ENCODE measurements around the gene CFL1. TPM values are rescaled to one million over a fixed set of nuclear protein-coding genes. Genes with fewer than 3 reads are reported as not detected.

CFL1 gene
- total RNA-seq, 5 donors from 2014 or later (not counting 1 experiment from before 2014, with no cell fraction given), result 584 to 761 (median 636) TPM

DNA sequence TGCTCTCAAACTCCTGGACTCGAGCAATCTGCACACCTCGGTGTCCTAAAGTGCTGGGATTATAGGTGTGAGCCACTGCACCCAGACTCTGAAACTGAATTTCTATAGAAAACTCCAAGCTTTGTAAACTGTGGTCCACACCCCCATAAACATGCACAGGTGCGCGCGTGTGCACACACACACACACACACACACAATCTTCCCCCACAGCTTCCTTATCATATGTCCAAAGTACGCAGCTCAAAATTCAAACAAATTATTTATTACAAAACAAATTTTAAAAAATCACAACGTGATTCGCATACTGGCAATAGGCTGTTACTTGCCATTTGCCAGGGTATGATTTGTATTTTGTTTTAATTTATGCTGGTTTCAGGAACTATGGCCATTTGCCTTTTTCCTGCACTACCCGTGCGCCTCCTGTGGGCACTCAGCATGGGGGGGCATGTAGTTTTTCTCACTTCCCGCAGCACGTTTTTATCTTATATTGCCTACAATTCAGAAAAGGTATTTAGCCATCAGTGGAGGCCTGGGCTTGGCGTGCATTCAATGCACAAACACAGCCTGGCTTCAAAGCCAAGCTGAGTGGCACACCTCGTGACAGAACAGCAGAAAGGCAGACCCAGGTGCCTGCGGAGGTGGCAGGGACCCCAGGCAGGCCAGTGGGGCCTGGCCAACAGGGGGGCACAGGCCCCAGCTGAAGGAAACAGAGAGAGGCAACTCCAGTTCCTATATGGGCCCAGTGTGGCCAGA is 35.0 kb downstream of the CFL1 start:
- H3K4me1 ChIP-seq (ENCODE audit: control insufficient read depth in 1 of 2, extremely low read depth in 1 of 2, insufficient read depth in 2 of 2, low read length in 2 of 2), result peaks cover 0 to 4% of the 10 kb centered on the region in 2 experiments
- CTCF ChIA-PET, result interaction anchor here (0.5 to 1.0 kb wide), 3 partner anchors 63 to 297 kb away, joined by 3 to 4 read pairs (median 3); no protein-coding TSS in a partner anchor
- Mint-ChIP-seq H3K4me1 (peaks cover 0 to 3% (median 3%) of the 10 kb centered on the region in 3 donors), H3K27ac (no peak overlapping the region), H3K27me3 (no peaks in the 10 kb centered on the region), H3K4me3 (no peak overlapping the region), H3K9me3 (no peaks in the 10 kb centered on the region), H3K36me3 (no peaks in the 10 kb centered on the region)
- H3K27me3 ChIP-seq (replicated peaks in 1 of 2; ENCODE audit: control insufficient read depth in 2 of 2, extremely low read depth in 1 of 2, insufficient read depth in 2 of 2, low read length in 1 of 2), result peaks cover 0 to 9% of the 10 kb centered on the region in 2 experiments
- no peak overlapping the region for H3K27ac ChIP-seq (ENCODE audit: low read length)
- ATAC-seq (replicated peaks in 1 of 4), result no peak
- POLR2A ChIA-PET, result interaction anchor here in 1 of 2 donors (0.7 kb wide), 1 partner anchor 564 kb away, joined by 4 read pairs; no protein-coding TSS in a partner anchor
- no peaks in the 10 kb centered on the region for H3K9me3 ChIP-seq
- DNase-seq, result no peak
- H3K36me3 ChIP-seq (ENCODE audit: control insufficient read depth in 2 of 2, extremely low read depth in 1 of 2, insufficient read depth in 1 of 2, low read length in 1 of 2), result no peaks in the 10 kb centered on the region
- WGBS (ENCODE audit: insufficient coverage), result 69% methylated on average over 8 of the region's 15 CpGs
- no peak overlapping the region for H3K4me3 ChIP-seq (ENCODE audit: control insufficient read depth in 1 of 2, extremely low read depth in 1 of 2, low read length in 1 of 2)

- CTCF ChIA-PET, result no interaction called here
These were observed 36.9 kb downstream of the CFL1 start for GRCh38 chr11:65821107-65821506.

GRCh38 chr11:65817835-65818680 is 39.9 kb downstream of the CFL1 start:
- ChIA-PET CTCF (interaction anchor here (0.6 to 3.0 kb wide), 23 partner anchors 9 to 707 kb away, joined by 3 to 20 read pairs (median 5); partner anchors contain the start of genes AP5B1 (in 1 of the 2), FIBP (in 1 of the 2), KAT5 (in 1 of the 2) and RNASEH2C (in 1 of the 2)), POLR2A (no interaction called here)
- Histone ChIP-seq H3K36me3 (ENCODE audit: control insufficient read depth in 2 of 2, extremely low read depth in 1 of 2, insufficient read depth in 1 of 2, low read length in 1 of 2) (no peaks in the 10 kb centered on the region), H3K9me3 (no peaks in the 10 kb centered on the region), H3K27me3 (replicated peaks in 1 of 2; ENCODE audit: control insufficient read depth in 2 of 2, extremely low read depth in 1 of 2, insufficient read depth in 2 of 2, low read length in 1 of 2) (peaks cover 0 to 8% of the 10 kb centered on the region in 2 experiments), H3K4me3 (ENCODE audit: control insufficient read depth in 1 of 2, extremely low read depth in 1 of 2, low read length in 1 of 2) (peak overlapping the region; percentile 46 to 71), H3K27ac (ENCODE audit: low read length) (peak overlapping the region; percentile 51), H3K4me1 (ENCODE audit: control insufficient read depth in 1 of 2, extremely low read depth in 1 of 2, insufficient read depth in 2 of 2, low read length in 2 of 2) (peaks cover 2 to 15% of the 10 kb centered on the region in 2 experiments)
- H3K27me3 Mint-ChIP-seq, result no peaks in the 10 kb centered on the region
- peak overlapping the region; percentile 66 to 72 for H3K27ac Mint-ChIP-seq
- DNase-seq, result peak; percentile 68 to 97 (median 89)
- peaks cover 12 to 17% (median 16%) of the 10 kb centered on the region in 3 donors for H3K4me1 Mint-ChIP-seq
- no peaks in the 10 kb centered on the region for H3K9me3 Mint-ChIP-seq
- H3K36me3 Mint-ChIP-seq, result no peaks in the 10 kb centered on the region
- peak; percentile 93 to 99 (median 96) for ATAC-seq (replicated peaks in 1 of 4)
- 4% methylated on average over 70 of the region's 74 CpGs for WGBS (ENCODE audit: insufficient coverage)
- peak overlapping the region; percentile 72 to 82 (median 81) for H3K4me3 Mint-ChIP-seq

More at GRCh38 chr11:65821107-65821506, 36.9 kb downstream of the CFL1 start:
- 82% methylated on average over 8 of the region's 8 CpGs for WGBS (ENCODE audit: insufficient coverage)
- no peak overlapping the region for H3K27ac ChIP-seq (ENCODE audit: low read length)
- Mint-ChIP-seq H3K27ac (no peak overlapping the region), H3K36me3 (no peaks in the 10 kb centered on the region), H3K27me3 (no peaks in the 10 kb centered on the region), H3K4me1 (peaks cover 12 to 17% (median 16%) of the 10 kb centered on the region in 3 donors), H3K9me3 (no peaks in the 10 kb centered on the region), H3K4me3 (no peak overlapping the region)
- no peak for ATAC-seq (replicated peaks in 1 of 4)
- POLR2A ChIA-PET, result no interaction called here
- peaks cover 2 to 15% of the 10 kb centered on the region in 2 experiments for H3K4me1 ChIP-seq (ENCODE audit: control insufficient read depth in 1 of 2, extremely low read depth in 1 of 2, insufficient read depth in 2 of 2, low read length in 2 of 2)
- H3K9me3 ChIP-seq, result no peaks in the 10 kb centered on the region
- no peak for DNase-seq
- H3K36me3 ChIP-seq (ENCODE audit: control insufficient read depth in 2 of 2, extremely low read depth in 1 of 2, insufficient read depth in 1 of 2, low read length in 1 of 2), result no peaks in the 10 kb centered on the region
- peaks cover 0 to 9% of the 10 kb centered on the region in 2 experiments for H3K27me3 ChIP-seq (replicated peaks in 1 of 2; ENCODE audit: control insufficient read depth in 2 of 2, extremely low read depth in 1 of 2, insufficient read depth in 2 of 2, low read length in 1 of 2)
- H3K4me3 ChIP-seq (ENCODE audit: control insufficient read depth in 1 of 2, extremely low read depth in 1 of 2, low read length in 1 of 2), result no peak overlapping the region

DNA sequence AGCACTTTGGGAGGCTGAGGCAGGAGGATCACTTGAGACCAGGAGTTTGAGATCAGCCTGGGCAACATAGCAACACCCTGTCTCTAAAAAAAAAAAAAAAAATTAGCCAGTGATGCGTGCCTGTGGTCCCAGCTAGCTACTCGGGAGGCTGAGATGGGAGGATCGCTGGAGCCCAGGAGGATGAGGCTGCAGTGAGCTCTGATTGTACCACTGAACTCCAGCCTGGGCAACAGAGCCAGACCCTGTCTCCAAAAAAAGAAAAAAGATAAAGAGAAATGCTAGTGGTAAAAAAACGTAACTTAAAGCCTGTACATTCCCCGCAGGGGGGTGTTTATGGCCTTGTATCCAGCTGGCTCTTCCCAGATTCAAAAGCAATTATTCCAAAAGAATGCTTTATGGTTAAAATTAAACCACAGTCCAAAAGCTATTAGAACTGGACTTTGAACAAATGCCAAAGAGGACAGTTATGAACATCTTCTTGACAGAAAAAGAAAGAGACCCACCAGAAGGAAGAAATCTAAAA is 40.6 kb downstream of the CFL1 start:
- Mint-ChIP-seq H3K4me1 (peaks cover 12 to 17% (median 16%) of the 10 kb centered on the region in 3 donors), H3K9me3 (no peaks in the 10 kb centered on the region), H3K4me3 (peak overlapping the region; percentile 72 to 82 (median 81)), H3K27me3 (no peaks in the 10 kb centered on the region), H3K36me3 (no peaks in the 10 kb centered on the region), H3K27ac (peak overlapping the region; percentile 35 to 66)
- Histone ChIP-seq H3K9me3 (no peaks in the 10 kb centered on the region), H3K4me3 (ENCODE audit: control insufficient read depth in 1 of 2, extremely low read depth in 1 of 2, low read length in 1 of 2) (peak overlapping the region; percentile 46 to 71), H3K4me1 (ENCODE audit: control insufficient read depth in 1 of 2, extremely low read depth in 1 of 2, insufficient read depth in 2 of 2, low read length in 2 of 2) (peaks cover 2 to 15% of the 10 kb centered on the region in 2 experiments), H3K36me3 (ENCODE audit: control insufficient read depth in 2 of 2, extremely low read depth in 1 of 2, insufficient read depth in 1 of 2, low read length in 1 of 2) (no peaks in the 10 kb centered on the region), H3K27me3 (replicated peaks in 1 of 2; ENCODE audit: control insufficient read depth in 2 of 2, extremely low read depth in 1 of 2, insufficient read depth in 2 of 2, low read length in 1 of 2) (peaks cover 0 to 4% of the 10 kb centered on the region in 2 experiments), H3K27ac (ENCODE audit: low read length) (peak overlapping the region; percentile 51)
- WGBS (ENCODE audit: insufficient coverage), result 80% methylated on average over 1 of the region's 5 CpGs
- CTCF ChIA-PET, result interaction anchor here (0.5 to 3.0 kb wide), 22 partner anchors 9 to 707 kb away, joined by 3 to 20 read pairs (median 5); partner anchors contain the start of genes AP5B1 (in 1 of the 2), FIBP (in 1 of the 2) and KAT5 (in 1 of the 2)
- POLR2A ChIA-PET, result no interaction called here
- no peak for DNase-seq
- ATAC-seq (replicated peaks in 1 of 4), result no peak

DNA sequence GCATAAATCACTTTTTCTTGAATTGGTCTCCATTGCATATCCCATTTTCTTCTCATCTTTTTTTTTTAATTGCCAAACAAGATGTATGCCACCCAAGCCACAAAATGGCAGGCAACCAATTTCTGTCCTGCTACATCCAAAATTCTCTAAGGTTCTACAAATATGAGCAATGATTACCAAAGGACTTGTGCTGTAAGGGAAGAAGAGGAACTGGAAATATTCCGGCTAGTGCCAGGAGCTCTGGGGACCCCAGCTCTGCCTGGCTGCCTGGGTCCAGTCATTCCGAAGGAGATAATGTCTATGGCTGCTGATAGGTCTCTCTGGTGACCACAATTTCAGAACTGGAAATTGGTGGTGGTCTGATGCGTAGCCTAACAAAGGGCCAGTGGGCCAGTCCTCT is 41.3 kb downstream of the CFL1 start:
- ChIA-PET POLR2A (no interaction called here), CTCF (interaction anchor here (0.6 to 3.0 kb wide), 4 partner anchors 33 to 37 kb away, joined by 3 to 13 read pairs (median 10); partner anchors contain the start of gene AP5B1 (in 1 of the 2))
- H3K27ac ChIP-seq (ENCODE audit: low read length), result no peak overlapping the region
- no peak for DNase-seq
- H3K27me3 ChIP-seq (replicated peaks in 1 of 2; ENCODE audit: control insufficient read depth in 2 of 2, extremely low read depth in 1 of 2, insufficient read depth in 2 of 2, low read length in 1 of 2), result peaks cover 0 to 4% of the 10 kb centered on the region in 2 experiments
- ATAC-seq (replicated peaks in 1 of 4), result no peak
- H3K4me3 ChIP-seq (ENCODE audit: control insufficient read depth in 1 of 2, extremely low read depth in 1 of 2, low read length in 1 of 2), result no peak overlapping the region
- no peaks in the 10 kb centered on the region for H3K9me3 Mint-ChIP-seq
- H3K36me3 Mint-ChIP-seq, result no peaks in the 10 kb centered on the region
- no peaks in the 10 kb centered on the region for H3K36me3 ChIP-seq (ENCODE audit: control insufficient read depth in 2 of 2, extremely low read depth in 1 of 2, insufficient read depth in 1 of 2, low read length in 1 of 2)
- H3K4me1 ChIP-seq (ENCODE audit: control insufficient read depth in 1 of 2, extremely low read depth in 1 of 2, insufficient read depth in 2 of 2, low read length in 2 of 2), result peaks cover 2 to 15% of the 10 kb centered on the region in 2 experiments
- H3K4me3 Mint-ChIP-seq, result peak overlapping the region; percentile 45 to 81 (median 55)
- H3K9me3 ChIP-seq, result no peaks in the 10 kb centered on the region
- no peaks in the 10 kb centered on the region for H3K27me3 Mint-ChIP-seq
- H3K27ac Mint-ChIP-seq, result no peak overlapping the region
- peaks cover 12 to 17% (median 16%) of the 10 kb centered on the region in 3 donors for H3K4me1 Mint-ChIP-seq
- WGBS (ENCODE audit: insufficient coverage), result 100% methylated on average over 3 of the region's 3 CpGs
